Activated CD8-positive, alpha-beta memory T cell treated with anti-CD3 and anti-CD28 coated beads, Interleukin-2, amount 50 U/mL, for 24 hours (primary cell): Measurements from ENCODE around the gene OPTC.
"Not testable (repeated sequence)": the region's sequence is repeated elsewhere in the genome, so short reads cannot be mapped to it uniquely, and the experiment has no call there.

Experiments
- DNase-seq: peaks from one replicate; pipeline ENCODE4 v3.0.0-alpha.2; 2020; ENCODE audit errors: extremely low read depth

The OPTC gene

GRCh38 chr1:203465146-203465798 lies 28.7 kb upstream of the OPTC start:
- no peak for DNase-seq

DNA sequence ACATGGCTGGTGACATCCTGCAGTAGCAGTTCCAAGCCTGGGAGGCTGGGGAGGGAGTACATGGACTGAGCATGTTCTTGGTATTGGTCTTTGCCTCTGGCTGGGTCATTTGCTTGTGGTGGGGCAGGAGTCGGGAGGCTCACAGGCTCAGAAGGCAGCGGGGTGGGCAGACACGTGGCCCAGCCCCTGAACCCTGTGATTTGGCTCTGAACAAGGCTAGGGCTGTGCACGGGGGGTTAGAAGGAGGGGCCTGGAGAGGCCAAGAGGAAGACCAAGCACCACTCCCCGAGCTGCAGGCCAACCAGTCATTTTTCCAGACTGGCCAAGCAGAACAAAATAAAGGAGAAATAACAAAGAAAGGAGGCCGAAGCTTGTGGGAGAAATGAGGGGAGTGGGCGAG lies 28.0 kb upstream of the OPTC start:
- DNase-seq: no peak

DNA sequence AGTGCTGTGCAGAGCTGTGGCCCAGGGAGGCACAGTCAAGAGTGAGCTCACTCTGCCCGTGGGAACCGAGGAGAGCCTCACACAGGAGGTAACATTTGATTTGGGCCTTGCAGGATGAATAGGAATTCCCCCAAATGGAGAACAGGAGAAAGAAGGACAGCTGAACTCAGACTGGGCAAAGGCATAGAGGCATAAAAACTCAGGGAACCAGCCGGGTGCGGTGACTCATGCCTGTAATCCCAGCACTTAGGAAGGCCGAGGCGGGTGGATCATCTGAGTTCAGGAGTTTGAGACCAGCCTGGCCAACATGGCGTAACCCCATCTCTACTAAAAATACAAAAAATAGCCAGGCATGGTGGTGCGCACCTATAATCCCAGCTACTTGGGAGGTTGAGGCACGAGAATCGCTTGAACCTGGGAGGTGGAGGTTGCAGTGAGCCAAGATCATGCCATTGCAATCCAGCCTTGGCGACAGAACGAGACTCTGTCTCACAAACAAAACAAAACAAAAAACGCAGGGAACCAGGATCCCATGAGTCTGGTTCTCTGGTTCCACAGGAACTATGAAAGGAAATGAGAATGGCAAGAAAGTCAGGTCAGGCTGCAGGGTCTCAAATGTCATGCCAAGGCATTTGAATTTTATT lies 26.9 kb upstream of the OPTC start:
- DNase-seq: not testable (repeated sequence)

DNA sequence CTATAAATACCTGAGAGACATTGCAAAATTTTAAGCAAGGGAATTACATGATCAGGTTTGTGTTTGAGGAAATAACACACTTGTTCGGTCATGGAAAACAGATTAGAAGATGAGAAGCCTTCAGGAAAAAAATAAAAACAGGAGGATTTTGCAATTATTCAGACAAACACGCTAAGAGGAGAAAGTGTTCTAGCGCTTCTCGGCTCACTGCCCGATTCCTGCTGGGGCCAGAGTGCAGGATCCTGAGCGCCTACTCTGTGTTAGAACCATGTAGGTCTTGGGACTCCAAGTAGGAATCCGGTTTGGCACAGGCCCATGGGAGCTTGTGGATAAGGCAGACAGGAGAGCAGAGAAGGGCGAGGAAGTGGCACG lies 26.4 kb upstream of the OPTC start:
- DNase-seq: no peak

DNA sequence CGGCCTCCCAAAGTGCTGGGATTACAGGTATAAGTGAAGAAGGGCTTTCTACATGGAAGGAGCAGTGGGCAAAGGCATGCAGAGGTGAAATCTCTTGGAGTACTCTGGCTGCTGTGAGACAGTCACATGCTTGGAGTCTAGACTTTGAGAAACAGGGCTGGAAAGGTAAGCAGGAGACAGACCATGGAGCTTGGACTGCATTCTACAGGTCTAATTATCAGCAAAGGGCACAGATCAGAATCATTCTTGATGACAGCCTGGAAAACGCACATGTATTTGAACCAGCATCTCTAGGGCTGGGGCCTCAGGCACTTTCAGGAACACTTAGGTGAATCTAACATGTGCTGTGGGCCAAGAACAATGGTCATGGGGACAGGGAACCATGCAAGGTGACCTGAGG lies 25.6 kb upstream of the OPTC start:
- no peak for DNase-seq

DNA sequence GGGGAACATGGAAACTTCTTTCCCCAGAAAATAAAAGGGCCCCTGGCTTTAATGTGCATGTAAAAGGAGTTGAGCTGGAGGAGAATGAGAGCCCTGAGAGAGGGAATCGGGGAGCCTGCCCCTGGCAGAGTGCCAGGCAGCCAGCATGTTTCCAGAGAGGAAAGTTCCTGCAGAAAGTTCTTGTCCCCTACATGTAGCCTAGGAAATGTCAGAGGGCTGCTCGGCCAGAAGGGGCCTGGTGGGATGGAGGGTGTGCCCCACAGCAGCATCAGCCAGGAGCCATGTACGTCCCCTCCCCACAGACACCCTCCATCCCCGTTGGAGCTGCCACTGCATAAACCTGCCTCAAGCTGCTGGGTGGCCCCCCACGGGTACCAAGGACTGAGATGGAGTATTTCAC lies 23.7 kb upstream of the OPTC start:
- DNase-seq: no peak

DNA sequence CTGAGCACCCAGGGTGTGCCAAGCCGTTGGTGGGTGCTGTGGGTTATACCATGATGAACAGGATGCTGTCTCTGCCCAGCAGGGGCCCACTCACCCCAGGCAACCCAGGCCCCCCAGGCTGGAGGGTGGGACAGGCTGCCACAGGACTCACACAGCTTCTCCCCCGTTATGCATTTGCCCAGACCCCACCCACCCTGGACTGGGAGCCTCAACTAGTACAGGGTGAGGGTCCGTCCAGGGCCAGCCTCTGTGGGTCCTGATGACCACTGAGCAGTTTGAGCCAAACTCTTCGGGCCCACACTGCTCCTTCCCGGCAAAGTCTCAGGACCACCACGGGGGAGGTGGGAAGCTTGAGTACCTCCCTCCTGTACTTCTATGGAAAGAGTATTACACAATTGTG lies 22.1 kb upstream of the OPTC start:
- no peak for DNase-seq

- no peak for DNase-seq
Measured at GRCh38 chr1:203473281-203473680, 20.7 kb upstream of the OPTC start.

GRCh38 chr1:203473781-203474305 lies 20.1 kb upstream of the OPTC start:
- DNase-seq: no peak

DNA sequence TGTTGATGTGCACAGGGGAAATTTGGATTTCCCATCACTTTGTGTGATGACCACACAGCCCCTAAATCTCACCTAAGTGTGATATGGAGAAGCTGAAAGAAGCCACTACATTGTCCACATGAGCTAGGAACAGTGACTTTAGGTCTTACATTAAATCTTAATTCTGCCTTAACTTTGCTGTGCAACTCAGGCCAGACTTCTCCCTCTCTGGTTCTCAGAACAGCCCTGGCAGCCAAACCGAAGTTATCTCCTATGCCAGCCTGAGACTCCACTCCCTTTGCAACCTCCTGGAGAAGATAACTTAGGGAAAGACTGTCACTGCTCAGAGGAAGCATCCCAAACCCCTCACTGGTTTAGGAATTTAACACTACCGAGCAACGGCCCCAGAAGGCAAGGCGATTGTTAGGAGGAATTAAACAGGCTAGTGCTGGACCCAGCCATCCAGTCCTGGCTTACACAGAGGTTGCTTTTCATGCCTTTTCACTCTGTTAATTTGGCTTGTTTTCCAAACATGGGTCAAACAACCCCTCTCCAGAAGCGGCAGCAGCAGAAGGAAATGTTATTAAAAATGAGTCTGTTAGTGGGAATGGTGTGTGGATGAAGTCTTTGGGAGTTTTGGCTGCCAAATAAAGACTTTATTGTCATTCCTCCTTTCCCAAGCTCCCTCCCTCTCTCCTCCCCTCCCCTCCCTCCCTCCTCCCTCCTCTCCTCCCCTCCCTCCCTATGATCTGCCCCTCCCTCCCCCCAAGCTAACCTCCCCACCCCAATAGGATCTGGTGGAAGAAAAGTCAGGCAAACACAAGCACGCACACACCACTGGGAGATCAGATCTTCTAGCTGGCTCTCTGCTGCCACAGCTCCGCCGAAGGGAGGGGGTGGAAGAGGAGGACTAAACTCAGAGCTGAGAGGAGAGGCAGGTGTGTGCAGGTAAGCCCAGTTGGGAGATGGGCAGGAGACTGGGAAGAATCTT lies 18.7 kb upstream of the OPTC start, which contains the start of gene PRELP:
Gene PRELP (plus strand): TSS at position 795 of the 970 bp plus-strand sequence. CDS start 7,379 bp downstream, outside the sequence.
- no peak for DNase-seq

GRCh38 chr1:203476216-203476814 lies 17.6 kb upstream of the OPTC start:
- no peak for DNase-seq

DNA sequence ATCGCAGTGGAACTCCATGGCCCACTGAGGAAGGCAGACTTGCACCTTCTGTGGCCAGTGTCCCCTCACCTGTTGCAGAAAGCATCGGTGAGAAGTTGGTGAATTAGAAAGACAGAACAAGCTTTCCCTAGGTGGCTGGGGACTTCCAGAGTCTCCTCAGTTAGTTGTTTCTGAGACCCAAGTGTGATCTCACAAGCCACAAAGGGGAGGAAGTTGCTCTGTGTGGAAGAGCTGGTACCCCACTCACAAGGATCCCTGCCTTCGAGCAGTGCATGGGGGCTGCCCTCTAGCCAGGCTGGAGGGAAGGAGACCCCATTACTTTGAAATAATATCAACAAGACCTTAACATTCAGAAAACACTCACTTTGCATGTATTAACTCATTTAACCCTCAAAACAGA lies 16.2 kb upstream of the OPTC start:
- no peak for DNase-seq

- no peak for DNase-seq
Measured at GRCh38 chr1:203478231-203478630, 15.7 kb upstream of the OPTC start.

DNA sequence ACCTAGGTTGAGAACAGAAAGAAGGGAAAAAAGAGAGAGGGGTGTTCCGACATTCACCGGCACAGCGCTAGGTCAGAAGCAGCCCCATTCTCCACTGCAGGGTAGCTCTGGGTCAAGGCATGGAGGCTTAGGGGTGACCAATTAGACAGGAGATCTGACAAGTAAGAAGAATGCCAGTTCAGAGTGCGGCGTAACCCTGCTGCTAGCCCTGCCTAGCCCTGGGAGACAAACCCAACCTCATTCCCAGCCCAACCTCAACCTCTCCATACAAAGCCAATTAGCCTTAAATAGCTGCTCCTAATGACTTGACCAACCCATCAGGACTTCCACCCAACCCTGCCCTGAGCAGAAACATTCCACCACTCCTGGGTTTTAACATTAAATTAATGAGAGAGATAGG lies 15.0 kb upstream of the OPTC start:
- DNase-seq: no peak

GRCh38 chr1:203479646-203480045 lies 14.3 kb upstream of the OPTC start:
- no peak for DNase-seq

- DNase-seq: no peak
Measured at GRCh38 chr1:203480084-203480483, 13.9 kb upstream of the OPTC start.

DNA sequence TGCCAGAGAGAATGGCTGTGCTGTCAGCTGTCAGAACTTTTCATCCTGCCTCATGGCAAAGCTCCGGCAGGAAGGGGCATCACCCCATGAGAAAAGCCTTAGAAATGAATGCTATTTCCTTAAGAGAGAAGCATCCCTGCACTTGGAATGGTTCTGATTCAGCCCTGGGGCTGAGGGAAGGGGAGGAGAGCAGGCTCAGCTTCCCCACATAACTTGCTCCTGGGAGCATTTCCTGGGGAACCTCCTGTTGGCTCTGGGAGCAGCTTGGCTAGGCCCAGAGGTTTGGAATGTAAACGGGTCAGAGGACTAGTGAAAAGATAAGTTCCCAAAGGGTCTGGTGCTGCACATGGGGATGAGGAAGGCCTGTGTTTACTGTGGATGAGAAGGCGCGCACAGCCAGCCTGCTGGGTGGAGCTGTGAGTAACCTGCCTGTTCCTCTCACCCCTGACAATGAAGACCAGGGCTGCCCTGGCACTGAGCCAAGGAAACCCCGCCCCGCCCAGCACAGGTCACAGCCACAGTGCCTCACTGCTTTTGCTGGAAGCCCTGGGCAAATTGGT lies 13.3 kb upstream of the OPTC start:
- DNase-seq: peak; percentile 10

- no peak for DNase-seq
Measured at GRCh38 chr1:203481196-203481595, 12.8 kb upstream of the OPTC start.

- no peak for DNase-seq
Measured at GRCh38 chr1:203486618-203487370, 7.2 kb upstream of the OPTC start.

DNA sequence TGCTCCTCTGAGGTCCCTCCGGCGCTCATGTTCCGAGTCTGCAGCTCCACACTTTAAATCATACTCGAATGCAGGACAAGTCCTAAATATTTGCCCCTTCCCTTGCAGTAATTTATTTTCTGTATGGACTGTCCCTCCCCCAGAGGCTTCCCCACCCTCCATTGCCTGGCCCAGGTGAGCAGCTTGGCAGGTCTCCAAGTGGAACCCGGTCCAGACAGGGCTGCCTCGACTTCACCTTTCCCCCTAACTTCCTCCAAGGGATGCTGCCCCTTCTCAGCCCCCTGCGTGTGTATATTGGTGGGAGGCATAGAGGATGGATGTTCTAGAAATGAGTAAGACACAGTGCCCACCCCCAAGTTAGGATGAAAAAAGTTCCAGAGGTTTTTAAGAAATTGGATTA lies 5.4 kb upstream of the OPTC start:
- no peak for DNase-seq

DNA sequence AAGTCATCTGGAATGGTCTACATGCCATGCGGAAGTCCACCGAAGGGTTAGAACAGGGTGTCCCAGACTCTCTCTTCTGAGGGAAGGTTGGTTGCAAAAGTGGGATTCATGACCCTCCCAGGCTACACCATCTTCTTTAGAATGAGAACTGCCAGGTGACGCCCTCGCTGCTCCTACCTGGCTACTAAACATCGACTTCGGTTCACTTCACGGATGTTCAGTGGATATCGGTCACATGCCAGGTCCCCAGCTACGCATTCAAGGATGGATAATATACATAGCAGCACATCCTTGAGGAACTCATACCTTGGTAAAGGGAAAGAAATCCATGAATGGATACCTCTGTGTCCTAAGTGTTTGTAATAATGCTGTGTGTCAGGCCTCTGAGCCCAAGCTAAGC lies 3.3 kb upstream of the OPTC start:
- DNase-seq: no peak
